NCI-H446 treated with DMSO at 0.1 percent for 48 hours (cell line): ENCODE measurements around the gene OR2A25.
"Not testable (repeated sequence)": the region's sequence is repeated elsewhere in the genome, so short reads cannot be mapped to it uniquely, and the experiment has no call there.

Experiments
- DNase-seq: peaks from one replicate; lab custom pipeline; 2025; lab: John Stamatoyannopoulos, UW

Gene OR2A25, protein sequence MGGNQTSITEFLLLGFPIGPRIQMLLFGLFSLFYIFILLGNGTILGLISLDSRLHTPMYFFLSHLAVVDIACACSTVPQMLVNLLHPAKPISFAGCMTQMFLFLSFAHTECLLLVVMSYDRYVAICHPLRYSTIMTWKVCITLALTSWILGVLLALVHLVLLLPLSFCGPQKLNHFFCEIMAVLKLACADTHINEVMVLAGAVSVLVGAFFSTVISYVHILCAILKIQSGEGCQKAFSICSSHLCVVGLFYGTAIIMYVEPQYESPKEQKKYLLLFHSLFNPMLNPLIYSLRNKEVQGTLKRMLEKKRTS

DNA sequence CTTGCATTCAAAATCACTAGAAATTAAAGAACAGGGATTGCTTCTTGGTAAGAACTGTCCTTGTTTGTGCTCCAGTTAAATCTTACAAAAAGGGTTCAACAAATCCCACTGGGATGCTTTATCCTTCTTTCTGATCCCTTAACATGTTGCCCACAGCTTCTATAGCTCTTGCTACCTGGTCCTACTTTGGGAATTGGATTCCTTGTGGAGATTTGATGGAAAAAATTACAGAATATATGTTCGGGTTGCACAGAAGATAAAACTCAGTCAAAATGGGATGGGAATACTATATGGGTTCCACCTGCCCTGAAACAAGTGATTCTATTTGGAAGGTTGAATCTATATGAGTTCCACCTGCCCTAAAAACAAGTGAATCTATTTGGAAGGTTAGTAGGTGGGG, at the start of gene OR2A25:
Gene OR2A25 (plus strand): TSS at position 301 of the 400 bp plus-strand sequence. CDS start 4,409 bp downstream, outside the sequence.
- no peak for DNase-seq

DNA sequence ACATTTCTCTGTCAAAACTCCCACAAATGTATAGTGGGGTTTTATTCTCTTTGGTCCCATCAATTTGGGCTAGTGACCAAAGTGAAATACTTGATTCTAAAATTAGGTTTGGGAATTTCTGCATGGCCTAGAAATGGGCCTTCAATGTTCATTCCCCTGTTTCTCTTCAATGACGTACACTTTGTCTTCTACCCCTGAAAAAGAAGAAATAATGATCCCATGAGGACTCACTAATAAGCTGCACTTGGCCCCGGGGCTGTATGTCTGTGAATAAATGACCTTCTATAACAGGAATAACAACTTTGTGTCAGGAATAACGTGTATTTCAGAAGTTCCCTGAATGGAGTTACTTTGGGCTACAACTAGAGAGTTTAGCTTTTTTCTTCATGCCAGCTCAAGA, 49.3 kb upstream of the OR2A25 start:
- DNase-seq = no peak

DNA sequence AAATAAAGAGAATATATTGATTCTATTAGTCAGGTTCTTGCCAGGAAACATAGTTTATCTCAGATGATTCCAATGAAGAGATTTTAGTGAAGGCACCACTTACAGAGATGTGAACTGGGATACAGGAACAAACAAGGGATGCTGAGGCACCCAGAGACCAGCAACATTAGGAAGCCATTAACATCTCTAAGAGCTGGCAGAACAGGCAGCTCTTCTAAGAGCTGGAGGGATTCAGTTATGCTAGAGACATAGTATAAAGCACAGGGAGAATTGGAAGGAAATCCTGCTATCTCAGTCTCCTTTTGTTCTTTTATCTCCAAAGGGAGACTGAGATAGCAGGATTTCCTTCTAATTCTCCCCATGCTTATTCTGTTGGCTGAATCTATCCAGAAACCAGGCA, 47.4 kb upstream of the OR2A25 start:
- no peak for DNase-seq

DNA sequence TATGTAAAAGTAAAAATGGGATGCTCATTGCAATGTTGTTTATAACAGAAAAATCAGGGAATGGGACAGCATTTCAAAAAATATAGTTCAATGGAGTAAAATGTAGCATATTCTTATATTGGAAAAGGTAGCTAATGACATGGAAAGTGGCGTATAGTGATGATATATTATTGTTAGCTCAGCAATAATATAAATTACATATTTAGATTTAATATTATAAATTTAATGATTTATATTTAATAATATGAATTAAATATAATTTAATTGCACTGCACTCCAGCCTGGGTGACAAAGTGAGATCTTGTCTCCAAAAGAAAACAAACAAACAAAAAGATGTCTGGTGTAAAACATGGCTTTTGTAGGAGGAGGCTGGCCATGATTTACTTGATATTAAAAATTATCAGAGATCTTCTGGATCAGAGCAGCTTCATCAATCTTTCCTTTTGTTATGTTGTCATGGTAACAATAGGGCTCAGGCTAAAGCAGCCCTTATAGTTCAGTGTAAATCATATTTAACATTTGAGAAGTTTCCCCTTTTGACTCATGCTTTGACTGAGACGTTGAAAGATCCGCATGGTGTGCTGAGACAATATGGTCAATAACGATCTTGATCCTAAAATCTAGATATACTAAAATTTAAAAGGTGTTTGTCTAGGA, 46.3 kb upstream of the OR2A25 start:
- no peak for DNase-seq

DNA sequence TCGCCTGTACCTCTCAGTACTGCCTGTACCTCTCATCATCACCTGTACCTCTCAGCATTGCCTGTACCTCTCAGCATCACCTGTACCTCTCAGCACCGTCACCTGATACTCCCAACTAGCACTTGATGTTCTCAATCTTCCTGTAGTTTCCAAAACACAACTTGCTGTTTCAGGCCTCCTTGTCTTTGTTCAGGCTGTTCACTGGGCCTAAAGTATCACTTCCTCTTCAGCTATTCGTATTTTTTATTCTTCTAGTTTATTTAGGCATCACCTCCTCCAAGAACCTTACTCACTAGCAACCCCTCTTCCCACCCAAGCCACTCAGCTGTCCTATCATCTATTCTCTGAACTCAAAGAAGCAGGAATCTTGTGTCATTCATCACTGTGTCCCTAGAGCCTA, 45.4 kb upstream of the OR2A25 start:
- DNase-seq = no peak

DNA sequence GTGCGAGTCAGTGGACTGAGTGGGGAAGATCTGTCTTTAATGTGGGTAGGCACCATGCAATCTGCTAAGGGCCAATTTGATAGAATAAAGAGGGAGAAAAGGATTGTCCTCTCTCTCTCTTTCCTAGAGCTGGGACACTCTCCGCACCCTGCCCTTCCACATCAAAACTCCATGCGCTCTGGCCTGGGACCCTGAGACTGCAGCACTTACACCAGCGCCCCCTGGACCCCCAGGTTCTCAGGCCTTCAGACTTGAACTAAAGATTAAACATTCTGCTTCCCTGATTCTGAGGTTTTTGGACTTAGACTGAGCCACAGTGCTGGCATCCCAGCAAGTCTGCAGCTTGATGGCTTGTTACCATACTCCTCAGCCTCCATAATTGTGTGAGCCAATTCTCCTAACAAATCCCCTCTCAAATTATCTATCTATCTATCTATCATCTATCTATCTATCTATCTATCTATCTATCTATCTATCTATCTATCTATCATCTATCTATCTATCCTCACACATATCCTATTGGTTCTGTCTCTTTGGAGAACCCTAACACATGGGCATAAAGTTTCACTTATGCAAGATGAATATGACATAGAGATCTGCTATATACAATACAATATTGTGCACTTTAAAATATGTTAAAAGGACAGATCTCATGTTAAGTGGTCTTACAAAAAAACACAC, 43.3 kb upstream of the OR2A25 start:
- DNase-seq = no peak

DNA sequence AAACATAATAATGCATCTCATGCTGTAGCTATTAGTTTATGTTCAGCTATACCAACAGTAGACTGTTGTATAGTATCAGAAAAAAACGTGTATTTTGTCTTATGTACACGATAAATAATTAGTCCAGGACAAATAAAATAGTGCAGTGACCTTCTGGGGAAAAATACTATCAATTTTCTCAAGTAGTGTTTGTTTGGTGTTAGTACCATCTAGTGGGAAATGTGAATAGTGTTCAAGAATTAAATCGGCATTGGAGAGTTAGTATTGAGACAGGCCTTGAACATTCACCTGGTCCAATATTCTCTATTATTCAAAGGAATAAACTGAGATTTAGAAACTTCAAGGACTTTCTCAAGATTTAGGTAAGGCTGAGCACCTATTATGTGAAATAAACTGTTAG, 42.5 kb upstream of the OR2A25 start:
- DNase-seq = no peak

DNA sequence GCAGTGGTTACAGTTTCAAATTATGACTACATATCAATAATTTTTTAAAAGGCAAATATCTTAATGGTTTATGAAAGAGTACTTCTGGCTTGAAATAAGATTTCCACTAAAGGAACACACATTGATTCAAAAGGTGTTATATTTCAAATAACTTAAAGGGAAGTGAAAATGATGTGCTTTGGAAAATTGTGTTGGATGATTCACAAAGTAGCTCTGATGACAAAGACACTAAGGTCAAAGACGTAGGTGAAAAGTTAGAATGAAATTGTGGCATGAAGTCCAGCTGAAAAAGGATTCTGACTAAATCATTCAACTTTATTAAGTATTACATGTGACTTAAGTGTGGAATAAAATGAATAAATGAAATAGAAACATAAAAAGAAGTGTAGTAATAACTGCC, 41.6 kb upstream of the OR2A25 start:
- no peak for DNase-seq

DNA sequence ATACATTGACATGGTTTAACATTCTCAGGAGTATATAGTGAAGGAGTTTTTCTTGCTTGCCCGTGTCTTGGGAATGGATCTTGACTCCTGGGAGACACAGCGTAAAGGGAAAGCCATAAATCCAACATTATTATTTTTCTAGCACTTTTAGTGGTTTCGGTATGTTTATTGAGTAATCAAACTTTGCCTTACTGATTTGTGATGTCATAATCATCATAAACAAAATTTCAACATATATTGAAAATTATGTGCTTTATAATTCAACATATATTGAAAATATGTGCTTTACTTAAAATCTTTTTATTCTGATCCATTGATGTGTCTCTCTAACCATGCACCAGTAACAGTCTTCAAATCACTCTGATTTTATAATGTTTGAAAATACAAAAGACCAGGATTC, 41.1 kb upstream of the OR2A25 start:
- no peak for DNase-seq

DNA sequence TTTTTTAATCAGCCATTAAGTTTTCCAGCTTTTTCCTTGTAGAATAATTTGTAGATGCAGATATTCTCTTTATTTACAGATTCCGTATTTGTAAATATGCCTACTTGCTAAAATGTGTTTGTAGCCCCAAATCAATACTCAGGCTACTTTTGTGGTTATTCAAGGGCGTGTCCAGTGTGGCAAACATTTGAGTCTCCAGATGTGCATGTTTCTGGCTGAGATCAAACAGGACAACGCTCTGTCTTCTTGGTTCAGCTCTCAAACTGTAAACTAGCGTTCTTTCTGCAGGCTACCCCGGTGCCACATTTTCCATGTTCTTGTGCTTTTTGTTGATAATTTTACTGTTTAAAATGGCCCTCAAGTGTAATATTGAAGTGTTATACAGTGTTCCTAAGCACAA, 37.1 kb upstream of the OR2A25 start:
- DNase-seq = no peak

DNA sequence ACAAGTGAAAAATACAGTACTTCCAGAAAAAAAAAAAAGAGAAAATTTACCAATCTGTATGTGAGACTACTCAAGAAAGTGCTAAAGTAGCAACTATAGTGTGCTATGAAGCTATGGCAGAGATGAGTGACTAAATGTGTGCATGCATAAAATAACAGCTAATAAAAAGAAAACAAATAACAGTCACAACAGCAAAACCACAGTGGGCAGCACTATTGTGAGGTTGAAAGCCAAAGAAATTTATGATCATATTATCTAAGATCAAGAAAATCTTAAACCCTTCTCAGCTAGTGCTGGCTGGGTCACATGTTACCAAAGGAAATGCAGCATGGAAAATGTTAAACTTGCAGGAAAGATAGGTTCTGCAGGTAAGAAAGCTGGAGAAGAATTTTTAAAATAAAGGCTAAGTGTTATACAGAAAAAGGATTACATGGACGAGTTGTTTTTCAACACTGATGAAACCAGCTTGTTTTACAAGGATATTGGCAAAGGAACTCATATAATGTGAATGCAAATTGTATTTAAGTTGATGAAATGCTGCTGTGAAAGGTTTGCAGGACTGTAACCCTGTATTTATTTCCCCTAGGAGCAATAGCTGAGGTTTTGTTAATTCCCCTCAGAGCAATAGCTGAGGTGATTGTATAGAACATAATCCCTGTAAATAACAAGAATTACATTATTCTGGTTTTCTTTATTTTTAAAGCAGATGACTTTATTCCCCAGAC, 36.5 kb upstream of the OR2A25 start:
- DNase-seq = no peak

DNA sequence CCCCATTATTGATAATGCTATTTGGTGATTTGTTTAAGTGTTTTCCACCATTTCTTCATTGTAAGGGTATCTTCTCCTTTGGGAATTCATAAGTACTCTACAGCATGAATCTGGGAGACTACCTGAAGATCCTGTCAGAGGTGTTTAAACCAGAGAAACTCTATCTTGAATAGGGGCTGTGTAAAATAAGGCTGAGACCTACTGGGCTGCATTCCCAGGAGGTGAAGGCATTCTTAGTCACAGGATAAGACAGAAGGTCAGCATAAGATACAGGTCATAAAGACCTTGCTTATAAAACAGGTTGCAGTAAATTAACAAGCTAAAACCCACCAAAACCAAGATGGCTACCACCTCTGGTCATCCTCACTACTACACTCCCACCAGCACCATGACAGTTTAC, 34.2 kb upstream of the OR2A25 start:
- DNase-seq = no peak

DNA sequence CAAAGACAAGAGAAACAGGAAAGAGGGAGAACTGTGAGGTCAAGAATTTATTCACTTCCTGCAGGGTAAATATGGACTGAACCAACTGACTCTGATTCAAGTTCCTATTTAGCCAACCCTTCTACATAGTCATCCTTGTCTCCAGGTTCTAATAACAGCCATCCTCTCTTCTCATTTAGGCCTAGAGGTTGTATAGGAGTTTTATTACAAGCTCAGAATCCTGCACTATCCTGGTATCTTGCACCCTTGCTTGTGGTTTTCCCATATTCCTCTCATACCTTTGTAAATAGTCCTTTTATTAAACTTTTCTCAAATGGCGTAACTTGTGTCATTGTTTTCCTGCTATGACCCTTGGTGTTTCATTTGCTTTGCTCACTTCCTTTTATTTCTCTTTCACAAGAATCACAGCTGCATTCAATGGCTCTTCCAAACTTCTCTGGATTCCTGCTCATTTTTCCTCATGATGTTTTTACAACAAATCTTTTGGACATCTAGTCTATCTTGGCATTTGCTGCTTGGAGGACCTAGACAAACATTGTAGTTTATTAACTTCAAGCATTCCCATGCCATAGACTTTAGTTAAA, 33.2 kb upstream of the OR2A25 start:
- DNase-seq = no peak

DNA sequence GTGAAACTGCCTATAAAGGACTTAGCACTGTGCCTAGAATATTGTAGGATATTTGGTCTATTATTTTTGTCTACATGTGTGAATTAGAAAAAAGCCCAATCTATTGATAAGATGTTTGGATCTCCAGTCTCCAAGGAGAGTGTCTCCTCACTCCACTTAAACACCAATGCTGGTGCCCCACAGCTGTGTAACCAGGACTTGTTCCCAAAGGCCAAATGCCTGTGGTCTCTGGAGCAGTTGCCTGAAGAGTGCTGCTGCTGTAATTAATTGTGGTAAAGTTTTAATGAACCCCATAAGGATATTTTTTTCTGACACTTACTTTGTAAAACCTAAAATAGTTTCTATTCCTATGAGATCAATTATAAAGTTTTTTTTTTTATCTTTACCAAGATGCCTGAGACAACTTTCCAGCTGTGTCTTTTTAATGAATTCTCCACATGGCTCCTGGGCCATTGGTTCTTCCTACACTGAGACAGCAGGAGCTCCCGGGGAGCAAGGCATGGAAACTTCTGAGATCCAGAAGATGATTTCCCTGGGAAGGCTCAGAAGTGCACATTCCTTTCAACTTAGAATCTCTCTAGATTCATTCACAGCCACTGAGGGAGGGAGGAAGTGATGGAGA, 32.1 kb upstream of the OR2A25 start:
- no peak for DNase-seq

DNA sequence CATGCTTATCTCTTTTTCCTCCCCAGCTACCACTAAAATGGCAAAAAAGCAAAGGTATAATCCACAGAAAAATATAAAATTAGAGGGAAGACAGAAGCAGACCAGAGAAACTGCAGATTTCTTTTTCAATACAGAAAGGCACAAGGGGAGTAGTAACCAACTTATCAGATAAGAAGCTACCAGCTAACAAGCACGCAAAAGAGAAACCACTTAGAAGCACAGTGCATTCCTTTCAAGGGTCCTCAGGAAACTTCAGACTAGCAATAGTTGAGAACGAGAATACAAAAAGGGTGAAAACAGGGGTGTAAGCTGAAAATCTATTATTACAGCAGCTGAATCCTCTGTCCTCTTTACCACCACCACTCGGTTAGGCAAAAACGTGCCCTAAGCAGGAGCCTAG, 30.7 kb upstream of the OR2A25 start:
- DNase-seq = no peak

DNA sequence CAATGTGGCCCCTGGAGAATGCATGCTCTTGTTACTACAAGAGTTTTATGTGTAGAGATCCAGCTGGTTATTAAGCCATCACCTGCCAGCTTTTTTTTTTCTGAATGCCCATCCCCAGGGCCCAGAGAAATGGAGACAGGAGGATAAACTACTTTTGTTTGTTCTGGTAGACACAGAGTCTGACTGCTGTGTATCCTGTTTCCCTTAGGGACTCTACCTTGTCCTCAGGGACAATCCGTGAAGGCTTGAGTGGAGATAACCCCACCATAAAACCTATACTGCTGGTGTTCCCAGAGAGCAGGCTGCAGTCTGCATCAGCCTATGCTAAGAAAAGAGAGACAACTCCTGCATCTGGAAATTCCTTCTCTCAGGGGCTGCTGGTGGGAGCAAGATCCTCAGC, 21.0 kb upstream of the OR2A25 start, which contains the start of gene OR2A5:
Gene OR2A5 (plus strand): TSS at position 301 of the 400 bp plus-strand sequence. CDS start 1,454 bp downstream, outside the sequence.
- DNase-seq = no peak

DNA sequence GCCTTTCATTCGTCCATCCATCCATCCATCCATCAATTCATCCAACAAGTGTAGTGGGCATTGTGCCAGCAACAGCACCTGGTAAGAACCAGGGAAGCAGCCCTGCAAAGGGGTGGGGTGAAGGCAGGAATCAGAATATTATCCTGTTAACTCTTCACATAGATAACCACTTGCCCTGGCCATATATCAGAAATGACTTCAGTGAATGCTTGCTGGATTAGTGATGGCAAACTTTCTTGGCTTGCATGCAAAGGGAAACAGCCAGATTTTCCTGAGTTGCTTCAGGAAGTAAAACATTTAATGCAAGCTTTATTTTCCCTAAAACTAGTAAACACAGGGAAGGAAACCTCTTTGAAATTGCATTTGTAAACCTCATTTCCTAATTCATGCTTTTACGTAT, 20.1 kb upstream of the OR2A25 start:
- DNase-seq = no peak

DNA sequence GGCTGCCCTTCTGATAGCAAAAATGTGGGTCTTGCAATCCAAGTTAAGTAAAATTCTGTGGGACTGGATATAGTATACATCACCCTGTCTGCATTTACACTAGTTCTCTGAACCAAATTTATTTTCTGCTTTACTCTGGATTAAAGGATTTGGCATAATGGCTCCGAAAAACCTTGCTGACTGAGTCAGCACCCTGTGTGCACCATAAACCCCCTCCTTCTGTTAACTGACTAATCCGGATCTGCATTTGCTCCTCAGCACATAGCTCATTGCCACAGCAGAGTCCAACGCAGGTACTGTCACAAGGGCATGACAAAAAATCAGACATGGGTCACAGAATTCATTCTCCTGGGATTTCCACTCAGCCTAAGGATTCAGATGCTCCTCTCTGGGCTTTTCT, 19.5 kb upstream of the OR2A25 start:
- no peak for DNase-seq

DNA sequence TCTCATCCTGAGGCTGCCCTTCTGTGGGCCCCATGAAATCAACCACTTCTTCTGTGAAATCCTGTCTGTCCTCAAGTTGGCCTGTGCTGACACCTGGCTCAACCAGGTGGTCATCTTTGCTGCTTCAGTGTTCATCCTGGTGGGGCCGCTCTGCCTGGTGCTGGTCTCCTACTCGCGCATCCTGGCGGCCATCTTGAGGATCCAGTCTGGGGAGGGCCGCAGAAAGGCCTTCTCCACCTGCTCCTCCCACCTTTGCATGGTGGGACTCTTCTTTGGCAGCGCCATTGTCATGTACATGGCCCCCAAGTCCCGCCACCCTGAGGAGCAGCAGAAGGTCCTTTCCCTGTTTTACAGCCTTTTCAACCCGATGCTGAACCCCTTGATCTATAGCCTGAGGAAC, 18.7 kb upstream of the OR2A25 start:
- not testable (repeated sequence) for DNase-seq

DNA sequence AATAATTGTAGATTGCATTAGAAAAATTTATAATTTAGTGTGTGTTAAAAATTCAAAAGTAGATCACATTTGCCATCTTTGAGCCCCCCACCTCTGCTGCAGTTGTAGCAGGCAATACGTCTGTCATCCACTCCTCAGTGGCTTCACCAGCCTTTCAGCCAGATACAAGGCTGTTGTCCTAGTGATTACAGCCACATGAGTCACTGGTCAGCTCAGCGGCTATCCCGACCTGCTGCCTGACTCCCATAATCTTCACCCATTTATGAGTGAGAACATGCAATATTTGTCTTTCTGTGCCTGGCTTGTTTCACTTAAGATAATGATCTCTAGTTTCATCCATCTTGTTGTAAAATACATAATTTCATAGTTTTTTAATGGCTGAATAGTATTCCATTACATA, 11.7 kb upstream of the OR2A25 start:
- no peak for DNase-seq

DNA sequence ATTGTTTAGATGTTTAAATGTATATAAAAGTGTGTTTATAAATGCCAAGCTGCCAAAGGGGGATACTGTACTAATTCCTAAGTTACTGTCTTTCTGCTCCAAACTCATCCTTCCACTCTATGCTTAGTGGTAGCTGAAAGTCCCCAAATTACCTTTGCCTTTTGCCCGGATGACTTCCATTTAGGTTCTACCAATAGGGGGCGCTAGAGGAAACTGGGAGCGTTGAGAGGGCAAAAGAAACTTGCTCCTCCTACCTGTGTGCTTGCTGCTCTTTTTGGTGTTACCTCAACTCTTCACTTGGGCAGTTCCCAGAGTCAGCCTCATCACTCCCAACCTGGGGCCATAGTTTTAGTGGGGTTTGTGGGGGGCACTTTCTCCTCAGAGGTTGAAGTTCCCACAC, 5.9 kb upstream of the OR2A25 start:
- no peak for DNase-seq

DNA sequence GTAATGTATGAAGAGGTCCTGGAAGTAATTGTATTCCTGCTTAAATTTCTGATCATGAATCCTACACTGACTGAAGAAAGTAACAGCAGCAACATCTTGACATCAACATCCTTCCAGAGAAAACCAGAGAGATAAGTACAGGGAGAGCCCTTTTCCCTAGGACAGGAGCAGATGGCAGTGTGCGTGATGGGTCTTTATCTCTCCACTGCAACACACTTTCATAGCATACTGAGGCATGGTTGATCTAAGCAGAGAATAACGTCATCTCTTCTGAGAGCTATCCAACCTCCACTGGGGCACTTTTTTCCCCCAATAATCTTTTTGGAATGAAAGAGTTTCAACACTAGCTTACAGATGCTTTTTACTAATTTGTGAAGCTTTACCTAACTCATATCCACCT, 342 bp downstream of the OR2A25 start:
- no peak for DNase-seq
